Islet precursor cell (in vitro differentiated cells): ENCODE data around the gene SLC51B.
A peak's percentile ranks its signal among the peaks of the same experiment; 100 is the strongest.
"Not testable (repeated sequence)": the region's sequence is repeated elsewhere in the genome, so short reads cannot be mapped to it uniquely, and the experiment has no call there.

Experiments
- DNase-seq: peaks from one replicate; pipeline ENCODE4 v3.0.0-alpha.2; 2018

The SLC51B gene

GRCh38 chr15:65085990-65086679 is 40.9 kb downstream of the SLC51B start:
- DNase-seq = peak; percentile 85

DNA sequence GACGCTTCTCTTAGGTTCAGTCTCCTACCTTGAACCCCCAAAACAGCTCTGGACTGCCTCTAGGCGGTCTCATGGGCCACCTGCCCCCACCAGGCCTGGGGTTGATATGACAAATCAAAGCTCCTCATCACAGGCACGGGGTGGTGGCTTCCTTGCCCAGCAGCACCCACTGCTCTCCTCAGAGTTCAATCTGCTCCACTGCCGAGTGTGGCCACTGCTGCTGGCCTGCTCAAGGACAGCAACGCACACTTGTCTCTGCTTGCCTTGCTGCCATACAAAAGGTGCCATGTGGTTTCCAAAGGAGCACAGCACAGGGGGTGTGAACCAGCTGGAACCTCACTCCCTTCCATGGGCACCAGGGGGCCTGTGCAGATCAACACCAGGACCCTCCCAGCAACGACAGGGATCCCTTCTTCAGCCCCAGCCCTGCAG is 41.5 kb downstream of the SLC51B start:
- DNase-seq = no peak

- DNase-seq = no peak
Observed at GRCh38 chr15:65087411-65087810, 42.2 kb downstream of the SLC51B start.

GRCh38 chr15:65087873-65088642 is 42.9 kb downstream of the SLC51B start:
- no peak for DNase-seq

GRCh38 chr15:65088643-65089021 is 43.4 kb downstream of the SLC51B start:
- DNase-seq = no peak

DNA sequence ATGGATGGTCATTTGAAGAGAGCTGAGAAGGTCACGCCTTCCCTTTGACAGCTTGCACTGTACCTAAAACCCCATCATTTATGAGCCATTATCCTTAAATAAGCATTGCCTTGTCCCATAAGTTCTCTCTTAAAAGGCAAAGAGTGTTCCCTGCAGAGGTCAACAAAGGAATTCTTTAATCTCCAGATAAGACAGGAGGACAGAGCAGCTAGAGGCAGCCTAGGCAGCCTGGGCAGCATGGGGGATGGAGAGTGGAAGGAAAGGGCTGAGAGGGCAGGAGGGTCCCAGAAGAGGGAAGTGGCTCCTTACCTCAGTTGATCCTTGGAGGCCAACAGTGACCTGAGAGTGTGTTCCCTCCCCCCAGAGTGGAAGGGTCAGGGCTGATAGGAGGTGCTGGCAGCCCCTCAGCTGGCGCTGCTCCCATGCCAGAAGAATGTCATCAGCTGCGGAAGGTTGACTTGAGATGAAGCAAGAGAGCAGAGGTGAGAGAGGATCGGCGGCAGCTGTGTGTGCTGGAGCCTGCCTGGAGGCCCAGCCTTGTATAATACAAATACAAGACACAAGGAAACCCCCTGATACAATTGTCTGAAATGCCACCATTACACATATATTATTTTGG is 44.1 kb downstream of the SLC51B start:
- DNase-seq = peak; percentile 45

DNA sequence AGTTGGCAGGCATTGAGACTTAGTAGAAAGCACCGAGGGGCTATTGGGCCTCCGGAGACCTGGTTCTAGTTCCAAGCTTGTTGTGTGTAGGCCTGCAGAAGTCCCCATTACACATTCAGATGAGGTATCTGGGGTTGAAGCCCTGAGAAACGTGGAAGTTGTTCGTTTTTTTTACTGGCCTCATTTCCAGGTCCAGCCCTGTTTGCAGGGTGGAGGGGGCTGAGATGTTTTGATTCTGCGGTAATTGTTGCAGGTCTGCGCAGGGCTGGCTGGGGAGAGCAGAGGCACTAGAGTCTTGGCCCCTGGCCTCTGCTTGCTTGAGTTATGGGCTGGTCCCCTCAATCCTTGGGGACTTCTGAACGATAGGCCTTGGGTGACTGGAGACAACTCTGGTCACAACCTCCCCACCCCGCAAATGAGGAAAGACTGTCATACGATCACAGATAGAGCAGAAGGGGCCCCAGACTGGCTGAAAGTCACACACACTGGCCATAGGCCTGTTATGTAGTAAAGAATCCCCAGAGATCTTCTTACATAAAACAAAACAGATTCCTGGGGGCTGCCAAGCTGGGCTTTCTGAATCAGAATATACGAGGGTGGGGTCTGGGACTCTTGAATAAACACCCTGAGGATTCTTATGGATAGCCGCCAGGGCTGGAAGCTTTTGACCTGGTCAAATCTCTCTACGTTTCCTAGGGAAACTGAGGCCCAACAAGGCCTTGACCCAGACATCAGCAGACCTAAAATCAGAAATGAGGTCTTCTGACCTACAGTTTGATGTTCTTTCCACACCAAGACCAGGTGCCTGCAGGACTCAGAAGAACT is 47.0 kb downstream of the SLC51B start:
- DNase-seq = no peak

GRCh38 chr15:65092911-65093792 is 48.0 kb downstream of the SLC51B start:
- DNase-seq = no peak

DNA sequence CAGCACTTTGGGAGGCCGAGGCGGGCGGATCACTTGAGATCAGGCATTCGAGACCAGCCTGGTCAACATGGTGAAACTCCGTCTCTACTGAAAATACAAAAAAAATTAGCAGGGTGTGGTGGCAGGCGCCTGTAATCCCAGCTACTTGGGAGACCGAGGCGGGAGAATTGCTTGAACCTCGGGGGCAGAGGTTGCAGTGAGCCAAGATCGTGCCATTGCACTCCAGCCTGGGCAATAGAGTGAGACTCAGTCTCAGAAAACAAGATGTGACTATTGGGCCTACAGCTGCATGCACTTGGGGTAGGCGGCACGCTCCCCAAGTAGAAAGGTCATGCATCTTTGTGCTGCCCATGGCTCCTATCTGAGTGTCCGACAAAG is 48.6 kb downstream of the SLC51B start:
- DNase-seq = not testable (repeated sequence)

DNA sequence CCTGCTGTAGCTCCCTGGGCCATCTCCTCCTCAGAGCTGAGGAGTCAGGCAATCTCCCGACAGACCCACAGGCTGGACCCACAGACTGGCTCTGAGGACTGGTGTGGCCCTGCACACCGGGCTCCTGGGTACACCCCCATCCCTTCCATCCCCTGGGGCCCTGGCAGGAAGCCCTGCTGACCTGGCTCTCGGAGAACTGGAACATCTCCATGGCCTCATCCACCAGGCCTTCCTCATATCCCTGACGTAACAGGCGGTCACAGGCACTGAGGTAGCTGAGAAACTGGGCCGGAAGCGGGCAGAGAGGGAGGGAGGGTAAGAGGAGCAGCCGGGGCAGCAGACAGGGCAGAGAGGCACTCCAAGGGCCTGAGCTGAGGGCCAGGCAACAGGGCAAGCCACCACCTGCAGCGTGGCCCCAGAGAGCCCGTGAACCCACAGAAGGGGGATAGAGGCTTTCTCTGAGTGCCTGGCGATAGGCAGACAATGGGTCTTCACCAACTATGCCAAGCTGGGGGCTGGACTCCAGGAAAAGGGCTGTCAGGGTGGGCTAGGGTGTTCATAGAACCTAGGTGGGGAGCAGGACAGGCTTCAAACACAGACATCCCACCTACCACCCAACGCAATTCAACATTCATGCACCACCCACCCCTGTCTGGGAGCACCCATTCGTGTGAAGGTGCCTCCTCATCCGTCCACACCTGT is 49.3 kb downstream of the SLC51B start:
- DNase-seq = no peak

- DNase-seq = no peak
Observed at GRCh38 chr15:65095011-65095746, 50.0 kb downstream of the SLC51B start.

DNA sequence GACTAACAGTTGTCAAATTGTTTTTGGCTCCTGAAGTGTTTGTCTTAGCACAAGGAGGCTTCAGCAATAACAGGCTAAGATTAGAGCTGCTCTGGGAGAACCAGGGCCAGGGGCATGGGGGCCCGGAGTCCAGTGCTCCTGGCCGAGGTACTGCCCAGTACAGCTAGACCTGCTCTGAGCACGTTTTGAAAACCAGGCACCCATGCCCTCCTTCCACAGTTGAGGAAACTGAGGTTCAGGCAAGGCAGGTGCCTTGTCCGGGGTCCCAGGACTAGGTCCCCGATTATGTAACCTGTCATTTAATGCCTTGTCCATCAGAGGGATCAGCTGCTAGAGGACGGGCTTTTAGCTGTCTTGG is 50.5 kb downstream of the SLC51B start:
- DNase-seq = no peak

GRCh38 chr15:65096481-65097385 is 51.5 kb downstream of the SLC51B start:
- no peak for DNase-seq

DNA sequence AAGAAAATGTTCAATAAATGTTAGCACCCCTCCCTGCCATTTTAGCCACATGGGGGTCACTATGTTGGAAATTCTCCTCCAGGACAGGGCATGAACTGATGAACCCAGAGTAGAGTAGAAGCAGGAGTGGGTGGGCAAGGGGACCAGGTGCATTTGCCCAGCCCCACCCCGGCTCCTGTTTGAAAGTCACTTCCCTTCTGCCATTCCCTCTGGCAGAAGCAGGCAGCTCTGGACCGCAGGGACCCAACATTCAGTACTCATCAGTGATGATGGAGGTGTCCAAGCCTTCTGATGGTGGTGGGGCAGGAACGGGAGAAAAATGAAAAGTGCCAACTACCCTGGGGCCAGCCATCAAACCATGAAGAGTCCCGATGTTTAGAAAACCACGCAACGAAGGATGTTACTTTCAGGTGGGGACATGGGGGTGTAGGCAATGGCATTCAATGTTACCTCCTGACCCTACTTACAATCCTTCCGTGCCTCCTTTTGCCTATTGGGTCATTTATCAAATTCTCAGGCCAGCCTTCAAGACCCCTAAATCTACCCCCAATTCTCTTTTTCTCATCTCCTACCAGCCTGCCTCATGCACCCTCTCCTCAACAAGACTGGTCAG is 52.6 kb downstream of the SLC51B start:
- no peak for DNase-seq

DNA sequence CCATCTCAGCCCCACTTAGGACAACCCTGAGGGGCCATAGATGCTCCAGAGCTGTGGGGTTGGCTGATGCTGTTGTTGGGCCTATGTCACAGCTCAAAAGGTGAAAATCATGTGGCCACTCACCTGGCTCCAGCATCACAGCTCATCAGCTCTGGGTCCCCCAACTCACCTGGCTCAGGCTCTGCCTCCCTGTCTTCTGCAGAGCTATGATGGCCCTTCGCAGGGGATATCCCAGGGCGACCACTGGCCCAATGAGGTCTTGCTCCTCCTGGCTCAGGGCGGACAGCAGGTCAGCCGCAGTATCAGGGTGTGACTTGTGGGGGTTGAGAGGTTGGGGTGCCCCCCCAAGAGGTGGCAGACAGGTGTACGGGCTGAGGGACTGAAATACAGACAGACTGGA is 54.1 kb downstream of the SLC51B start:
- no peak for DNase-seq

DNA sequence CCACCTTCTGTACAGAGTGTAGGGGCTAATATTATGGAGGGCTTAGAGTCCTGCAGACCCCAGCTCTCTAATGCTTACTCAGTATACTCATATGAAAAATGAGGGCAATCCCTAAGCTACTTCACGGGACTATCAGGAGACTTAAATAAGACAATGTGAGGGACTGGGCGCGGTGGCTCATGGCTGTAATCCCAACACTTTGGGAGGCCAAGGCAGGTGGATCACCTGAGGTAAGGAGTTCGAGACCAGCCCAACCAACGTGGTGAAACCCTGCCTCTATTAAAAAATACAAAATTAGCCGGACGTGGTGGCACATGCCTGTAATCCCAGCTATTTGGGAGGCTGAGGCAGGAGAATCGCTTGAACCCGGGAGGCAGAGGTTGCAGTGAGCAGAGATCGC is 54.6 kb downstream of the SLC51B start:
- DNase-seq = not testable (repeated sequence)

GRCh38 chr15:65100442-65100841 is 55.3 kb downstream of the SLC51B start:
- DNase-seq = no peak

- peak; percentile 88 for DNase-seq
Observed at GRCh38 chr15:65101411-65101890, 56.3 kb downstream of the SLC51B start.
